ENCODE measurements around the gene MIGA1. TPM values are rescaled to one million over a fixed set of nuclear protein-coding genes. Genes with fewer than 3 reads are reported as not detected.
A peak's percentile ranks its signal among the peaks of the same experiment; 100 is the strongest.

MIGA1 gene
- total RNA-seq, 3 donors from 2014 or later (not counting 1 experiment from before 2014, with no cell fraction given): 13.6 to 16.9 (median 15.6) TPM

GRCh38 chr1:77794550-77794949 is 15.1 kb downstream of the MIGA1 start:
- WGBS (ENCODE audit: insufficient coverage): 100% methylated on average over 2 of the region's 3 CpGs
- peaks cover 16% of the 10 kb centered on the region for H3K36me3 ChIP-seq (ENCODE audit: control insufficient read depth, insufficient read depth, low read length)
- DNase-seq (no peak), ATAC-seq (no peak)
- H3K4me1 Mint-ChIP-seq: peaks cover 22% of the 10 kb centered on the region in 2 donors
- H3K27me3 Mint-ChIP-seq (ENCODE audit: low read depth in 2 of 2): no peaks in the 10 kb centered on the region
- no peaks in the 10 kb centered on the region for H3K9me3 ChIP-seq (ENCODE audit: control insufficient read depth, insufficient read depth, low read length)
- H3K4me3 Mint-ChIP-seq: no peak overlapping the region
- no peak overlapping the region for H3K4me3 ChIP-seq (ENCODE audit: low read length)
- no peaks in the 10 kb centered on the region for H3K9me3 Mint-ChIP-seq
- intact Hi-C loops (cut with micrococcal nuclease): no loop called here
- no peak overlapping the region for H3K27ac Mint-ChIP-seq
- peaks cover 6% of the 10 kb centered on the region for H3K36me3 Mint-ChIP-seq
- H3K27me3 ChIP-seq (ENCODE audit: control insufficient read depth, insufficient read depth, low read length): no peaks in the 10 kb centered on the region
- H3K4me1 ChIP-seq (ENCODE audit: control insufficient read depth, insufficient read depth, low read length): no peaks in the 10 kb centered on the region
- H3K27ac ChIP-seq (ENCODE audit: low read length): no peak overlapping the region
- no peak for TF ChIP-seq CTCF (IDR thresholded peaks at IDR 0.05)

GRCh38 chr1:77796695-77797405 is 17.4 kb downstream of the MIGA1 start:
- Mint-ChIP-seq H3K4me1 (peaks cover 19 to 29% of the 10 kb centered on the region in 2 donors), H3K27ac (peak overlapping the region; percentile 27 to 42), H3K9me3 (no peaks in the 10 kb centered on the region), H3K27me3 (ENCODE audit: low read depth in 2 of 2) (no peaks in the 10 kb centered on the region), H3K4me3 (no peak overlapping the region), H3K36me3 (peaks cover 6% of the 10 kb centered on the region)
- ATAC-seq: no peak
- no peak for DNase-seq
- no peak overlapping the region for H3K4me3 ChIP-seq (ENCODE audit: low read length)
- no peak overlapping the region for H3K27ac ChIP-seq (ENCODE audit: low read length)
- intact Hi-C loops (cut with micrococcal nuclease): no loop called here
- no peak for TF ChIP-seq CTCF (IDR thresholded peaks at IDR 0.05)
- H3K9me3 ChIP-seq (ENCODE audit: control insufficient read depth, insufficient read depth, low read length): no peaks in the 10 kb centered on the region
- no peaks in the 10 kb centered on the region for H3K4me1 ChIP-seq (ENCODE audit: control insufficient read depth, insufficient read depth, low read length)
- WGBS (ENCODE audit: insufficient coverage): 82% methylated on average over 4 of the region's 5 CpGs
- H3K27me3 ChIP-seq (ENCODE audit: control insufficient read depth, insufficient read depth, low read length): no peaks in the 10 kb centered on the region
- H3K36me3 ChIP-seq (ENCODE audit: control insufficient read depth, insufficient read depth, low read length): peaks cover 17% of the 10 kb centered on the region

- Mint-ChIP-seq H3K9me3 (no peaks in the 10 kb centered on the region), H3K27me3 (ENCODE audit: low read depth in 2 of 2) (no peaks in the 10 kb centered on the region), H3K4me1 (peaks cover 14 to 22% of the 10 kb centered on the region in 2 donors), H3K27ac (no peak overlapping the region), H3K36me3 (peaks cover 6% of the 10 kb centered on the region), H3K4me3 (no peak overlapping the region)
- no peak for TF ChIP-seq CTCF (IDR thresholded peaks at IDR 0.05)
- Histone ChIP-seq H3K27me3 (ENCODE audit: control insufficient read depth, insufficient read depth, low read length) (no peaks in the 10 kb centered on the region), H3K9me3 (ENCODE audit: control insufficient read depth, insufficient read depth, low read length) (no peaks in the 10 kb centered on the region), H3K4me1 (ENCODE audit: control insufficient read depth, insufficient read depth, low read length) (no peaks in the 10 kb centered on the region), H3K4me3 (ENCODE audit: low read length) (no peak overlapping the region), H3K36me3 (ENCODE audit: control insufficient read depth, insufficient read depth, low read length) (peaks cover 24% of the 10 kb centered on the region), H3K27ac (ENCODE audit: low read length) (no peak overlapping the region)
- DNase-seq: no peak
- ATAC-seq: no peak
- intact Hi-C loops (cut with micrococcal nuclease): no loop called here
These were observed 18.5 kb downstream of the MIGA1 start for GRCh38 chr1:77797991-77798390.

GRCh38 chr1:77802026-77802425 is 22.6 kb downstream of the MIGA1 start:
- H3K9me3 Mint-ChIP-seq: no peaks in the 10 kb centered on the region
- no peak overlapping the region for H3K27ac ChIP-seq (ENCODE audit: low read length)
- DNase-seq: no peak
- 100% methylated on average over 2 of the region's 2 CpGs for WGBS (ENCODE audit: insufficient coverage)
- no peaks in the 10 kb centered on the region for H3K4me1 ChIP-seq (ENCODE audit: control insufficient read depth, insufficient read depth, low read length)
- no peaks in the 10 kb centered on the region for H3K9me3 ChIP-seq (ENCODE audit: control insufficient read depth, insufficient read depth, low read length)
- no peaks in the 10 kb centered on the region for H3K27me3 ChIP-seq (ENCODE audit: control insufficient read depth, insufficient read depth, low read length)
- peaks cover 33% of the 10 kb centered on the region for H3K36me3 ChIP-seq (ENCODE audit: control insufficient read depth, insufficient read depth, low read length)
- no peak for TF ChIP-seq CTCF (IDR thresholded peaks at IDR 0.05)
- no peak overlapping the region for H3K27ac Mint-ChIP-seq
- no peak overlapping the region for H3K4me3 Mint-ChIP-seq
- H3K36me3 Mint-ChIP-seq: peaks cover 8% of the 10 kb centered on the region
- no peak overlapping the region for H3K4me3 ChIP-seq (ENCODE audit: low read length)
- H3K27me3 Mint-ChIP-seq (ENCODE audit: low read depth in 2 of 2): no peaks in the 10 kb centered on the region
- peaks cover 9 to 17% of the 10 kb centered on the region in 2 donors for H3K4me1 Mint-ChIP-seq
- no peak for ATAC-seq
- intact Hi-C loops (cut with micrococcal nuclease): no loop called here

All from natural killer cell (primary cell).